Activated T-cell treated with anti-CD3 and anti-CD28 coated beads, Interleukin-2, amount 50 U/mL, for 24 hours (primary cell): ENCODE results near the gene SIGMAR1.

Experiments
- DNase-seq: peaks from one replicate; pipeline ENCODE4 v3.0.0-alpha.2; 2020
- H3K27ac Mint-ChIP-seq: 2 replicates; pipeline ENCODE4 v1.8.0; 2020; ENCODE audit warnings: mild to moderate bottlenecking, mixed read lengths
- H3K27me3 Mint-ChIP-seq: 2 replicates; pipeline ENCODE4 v1.8.0; 2020; ENCODE audit warnings: mixed read lengths
- H3K36me3 Mint-ChIP-seq: 2 replicates; pipeline ENCODE4 v1.8.0; 2020; ENCODE audit warnings: low read depth, mixed read lengths
- H3K4me1 Mint-ChIP-seq: 2 replicates; pipeline ENCODE4 v1.8.0; 2020; ENCODE audit warnings: low read depth, mixed read lengths
- H3K4me3 Mint-ChIP-seq: 2 replicates; pipeline ENCODE4 v1.8.0; 2020; ENCODE audit warnings: mild to moderate bottlenecking, moderate library complexity, mixed read lengths
- H3K9me3 Mint-ChIP-seq: 2 replicates; pipeline ENCODE4 v1.8.0; 2020; ENCODE audit warnings: mixed read lengths

The SIGMAR1 gene

DNA sequence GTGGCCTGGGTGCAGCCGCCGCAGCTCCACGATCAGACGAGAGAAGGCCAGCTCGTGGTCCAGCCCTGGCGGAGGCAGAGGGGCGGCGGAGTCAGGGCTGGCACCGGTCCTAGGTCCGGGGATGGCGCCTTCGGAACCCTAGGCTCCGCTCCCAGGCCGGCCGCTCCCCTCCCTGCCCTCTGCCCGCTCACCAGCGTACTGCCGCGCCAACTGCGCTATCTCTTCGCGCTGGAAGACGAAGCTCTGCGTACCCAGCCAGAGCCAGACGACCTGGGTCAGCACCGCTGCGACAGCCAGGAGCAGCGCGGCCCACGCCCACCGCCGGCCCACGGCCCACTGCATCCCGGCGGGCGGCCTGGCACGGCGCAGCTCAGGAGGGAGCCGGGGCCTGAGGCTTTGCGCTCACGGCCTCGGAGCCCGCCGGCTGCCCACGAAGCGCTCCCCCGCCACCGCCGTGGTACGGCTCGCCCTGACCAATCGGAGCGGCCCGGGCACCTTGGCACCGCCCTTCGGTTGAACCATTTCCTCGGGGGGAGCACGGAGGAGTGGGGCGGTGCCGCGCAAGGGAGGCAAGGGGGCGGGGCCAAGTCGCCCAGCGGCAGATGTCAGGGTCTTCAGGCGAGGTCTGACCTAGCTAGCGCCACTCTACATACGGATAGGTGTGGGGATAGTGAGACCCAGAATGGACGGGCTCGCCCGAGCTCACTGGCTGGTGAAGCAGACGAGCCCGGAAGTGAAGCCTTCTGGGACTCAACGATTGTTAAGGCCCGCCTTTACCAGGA is at the start of gene SIGMAR1:
Gene SIGMAR1, minus strand, starts transcription at position 432 of the 782 bp plus-strand sequence. Its CDS starts 90 bp downstream, at position 342.
- Mint-ChIP-seq H3K36me3 (peaks cover 37% of the 10 kb centered on the region), H3K4me3 (peak within 1 kb of the TSS; percentile 97), H3K9me3 (no peaks in the 10 kb centered on the region), H3K27me3 (no peaks in the 10 kb centered on the region), H3K27ac (peak within 1 kb of the TSS; percentile 93), H3K4me1 (peaks cover 46% of the 10 kb centered on the region)
- peak; percentile 97 for DNase-seq

GRCh38 chr9:34686732-34687131 is 49.1 kb upstream of the SIGMAR1 start:
- H3K27me3 Mint-ChIP-seq, result no peaks in the 10 kb centered on the region
- H3K9me3 Mint-ChIP-seq, result no peaks in the 10 kb centered on the region
- no peak for DNase-seq
- H3K4me1 Mint-ChIP-seq, result peaks cover 9% of the 10 kb centered on the region
- H3K4me3 Mint-ChIP-seq, result no peak overlapping the region
- H3K36me3 Mint-ChIP-seq, result no peaks in the 10 kb centered on the region
- no peak overlapping the region for H3K27ac Mint-ChIP-seq

DNA sequence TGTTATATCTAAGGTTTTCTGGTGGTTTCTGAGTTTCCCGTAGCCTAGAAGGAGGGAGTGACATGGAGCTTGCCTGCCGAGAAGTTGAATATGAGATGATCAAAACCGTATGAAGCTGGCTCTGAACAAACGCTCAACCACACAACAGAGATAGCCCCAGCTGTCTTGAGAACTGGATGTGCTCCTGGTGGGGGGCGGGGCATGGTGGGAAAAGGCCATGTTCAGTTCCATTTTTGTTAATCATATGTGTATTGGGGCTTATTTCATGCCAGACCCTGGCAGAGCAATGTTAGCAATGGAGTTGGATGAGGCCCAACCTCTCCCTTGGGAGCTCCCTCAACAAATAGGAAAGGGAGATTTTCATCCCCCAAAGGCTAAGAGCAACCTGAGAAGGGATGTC is 48.6 kb upstream of the SIGMAR1 start:
- no peak for DNase-seq
- Mint-ChIP-seq H3K27me3 (no peaks in the 10 kb centered on the region), H3K4me3 (no peak overlapping the region), H3K4me1 (peaks cover 9% of the 10 kb centered on the region), H3K27ac (no peak overlapping the region), H3K36me3 (no peaks in the 10 kb centered on the region), H3K9me3 (no peaks in the 10 kb centered on the region)

- H3K9me3 Mint-ChIP-seq, result no peaks in the 10 kb centered on the region
- DNase-seq, result no peak
- no peak overlapping the region for H3K4me3 Mint-ChIP-seq
- no peaks in the 10 kb centered on the region for H3K27me3 Mint-ChIP-seq
- no peaks in the 10 kb centered on the region for H3K36me3 Mint-ChIP-seq
- H3K4me1 Mint-ChIP-seq, result peaks cover 9% of the 10 kb centered on the region
- no peak overlapping the region for H3K27ac Mint-ChIP-seq
Measured at GRCh38 chr9:34685591-34685990, 48.0 kb upstream of the SIGMAR1 start.

- Mint-ChIP-seq H3K4me3 (no peak overlapping the region), H3K27me3 (no peaks in the 10 kb centered on the region), H3K36me3 (no peaks in the 10 kb centered on the region), H3K4me1 (peaks cover 9% of the 10 kb centered on the region), H3K9me3 (no peaks in the 10 kb centered on the region), H3K27ac (no peak overlapping the region)
- DNase-seq, result no peak
Measured at GRCh38 chr9:34684816-34685215, 47.2 kb upstream of the SIGMAR1 start.

DNA sequence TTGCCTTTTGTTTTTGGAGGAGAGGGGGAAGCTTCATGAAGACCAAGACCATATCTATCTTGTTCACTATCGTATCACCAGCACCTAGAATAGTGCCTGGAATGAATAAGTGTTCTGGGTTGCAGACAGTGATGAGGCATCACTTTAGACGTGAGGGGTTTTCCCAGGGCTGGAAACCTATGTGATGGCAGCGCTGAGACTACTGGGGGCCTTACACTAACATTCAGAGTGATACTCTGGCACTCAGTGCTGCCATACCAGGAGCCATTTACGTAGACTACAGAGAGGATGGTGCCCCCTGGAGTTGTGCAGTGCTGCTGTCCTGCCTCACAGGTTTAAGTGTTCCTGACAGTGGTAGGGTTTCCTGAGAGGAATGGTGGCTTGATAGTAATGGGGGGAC is 46.6 kb upstream of the SIGMAR1 start:
- H3K4me1 Mint-ChIP-seq, result peaks cover 9% of the 10 kb centered on the region
- peak overlapping the region; percentile 23 for H3K27ac Mint-ChIP-seq
- no peaks in the 10 kb centered on the region for H3K9me3 Mint-ChIP-seq
- no peak overlapping the region for H3K4me3 Mint-ChIP-seq
- H3K27me3 Mint-ChIP-seq, result no peaks in the 10 kb centered on the region
- DNase-seq, result peak; percentile 47
- H3K36me3 Mint-ChIP-seq, result no peaks in the 10 kb centered on the region

DNA sequence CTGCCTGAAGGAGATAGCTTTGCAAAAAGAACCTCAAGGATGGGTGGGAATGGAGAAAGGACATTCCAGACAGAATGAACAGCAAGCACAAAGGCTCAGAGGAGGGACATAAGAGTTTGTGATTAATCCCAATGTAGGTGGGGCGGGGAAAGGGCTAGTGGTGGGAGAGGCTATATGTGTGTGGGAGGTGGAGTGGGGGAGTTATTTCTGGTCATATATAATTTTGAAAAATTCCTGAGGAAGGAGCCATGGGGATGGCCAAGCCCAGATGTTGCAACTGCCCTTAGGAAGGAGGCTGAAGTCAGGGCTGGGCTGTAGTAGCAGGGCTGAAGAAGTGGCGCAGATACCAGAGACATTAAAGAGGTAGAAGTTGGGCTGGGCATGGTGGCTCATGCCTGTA is 38.3 kb upstream of the SIGMAR1 start:
- Mint-ChIP-seq H3K4me3 (no peak overlapping the region), H3K9me3 (no peaks in the 10 kb centered on the region), H3K27ac (no peak overlapping the region), H3K4me1 (no peaks in the 10 kb centered on the region), H3K27me3 (no peaks in the 10 kb centered on the region), H3K36me3 (no peaks in the 10 kb centered on the region)
- DNase-seq, result no peak

- no peaks in the 10 kb centered on the region for H3K9me3 Mint-ChIP-seq
- no peaks in the 10 kb centered on the region for H3K36me3 Mint-ChIP-seq
- DNase-seq, result peak; percentile 71
- no peak overlapping the region for H3K27ac Mint-ChIP-seq
- no peaks in the 10 kb centered on the region for H3K4me1 Mint-ChIP-seq
- no peak overlapping the region for H3K4me3 Mint-ChIP-seq
- no peaks in the 10 kb centered on the region for H3K27me3 Mint-ChIP-seq
Measured at GRCh38 chr9:34675048-34675714, 37.6 kb upstream of the SIGMAR1 start.

- Mint-ChIP-seq H3K4me3 (no peak overlapping the region), H3K27me3 (no peaks in the 10 kb centered on the region), H3K9me3 (peaks cover 3% of the 10 kb centered on the region), H3K27ac (no peak overlapping the region), H3K4me1 (no peaks in the 10 kb centered on the region), H3K36me3 (peaks cover 3% of the 10 kb centered on the region)
- DNase-seq, result no peak
Measured at GRCh38 chr9:34674440-34674839, 36.9 kb upstream of the SIGMAR1 start.

- no peaks in the 10 kb centered on the region for H3K4me1 Mint-ChIP-seq
- no peaks in the 10 kb centered on the region for H3K27me3 Mint-ChIP-seq
- H3K27ac Mint-ChIP-seq, result no peak overlapping the region
- peaks cover 8% of the 10 kb centered on the region for H3K9me3 Mint-ChIP-seq
- DNase-seq, result no peak
- H3K4me3 Mint-ChIP-seq, result no peak overlapping the region
- peaks cover 3% of the 10 kb centered on the region for H3K36me3 Mint-ChIP-seq
Measured at GRCh38 chr9:34671307-34671706, 33.7 kb upstream of the SIGMAR1 start.

DNA sequence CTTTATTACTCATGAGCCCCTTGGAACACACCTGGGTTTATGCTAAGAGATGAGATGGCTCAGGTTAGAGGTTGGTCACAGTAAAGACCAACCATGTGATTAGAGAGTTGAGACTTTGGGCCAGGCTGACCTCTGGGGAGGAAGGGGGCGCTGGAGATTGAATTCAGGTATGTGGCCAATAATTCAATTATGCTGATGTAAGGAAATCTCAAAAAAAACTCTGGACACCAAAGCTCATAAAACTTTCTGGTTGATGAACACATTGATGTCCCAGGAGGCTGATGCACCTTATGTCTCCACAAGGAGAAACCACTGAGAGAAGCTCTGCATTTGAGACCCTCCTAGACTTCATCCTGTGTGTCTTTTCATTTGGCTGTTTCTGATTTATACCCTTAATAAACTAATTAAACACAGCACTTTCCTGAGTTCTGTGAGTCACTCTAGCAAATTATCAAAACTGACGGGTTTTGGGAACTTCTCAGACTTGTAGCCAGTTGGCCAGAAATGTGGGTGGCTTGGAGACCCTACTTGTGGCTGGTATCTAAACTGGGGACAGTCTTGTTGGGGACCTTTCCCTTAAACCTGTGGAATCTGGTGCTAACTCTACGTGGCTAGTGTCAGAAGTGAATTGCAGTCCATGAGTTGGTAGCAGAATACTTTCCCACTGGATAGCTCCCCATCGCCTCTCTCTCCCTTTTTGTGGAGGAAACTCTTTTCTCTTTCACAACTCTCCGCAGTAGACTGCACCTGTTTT is 32.4 kb upstream of the SIGMAR1 start:
- Mint-ChIP-seq H3K4me1 (peaks cover 5% of the 10 kb centered on the region), H3K4me3 (no peak overlapping the region), H3K27me3 (no peaks in the 10 kb centered on the region), H3K36me3 (peaks cover 3% of the 10 kb centered on the region), H3K27ac (no peak overlapping the region), H3K9me3 (peaks cover 8% of the 10 kb centered on the region)
- no peak for DNase-seq

GRCh38 chr9:34665381-34666250 is 28.0 kb upstream of the SIGMAR1 start:
- Mint-ChIP-seq H3K4me1 (peaks cover 35% of the 10 kb centered on the region), H3K27ac (peak overlapping the region; percentile 89), H3K27me3 (no peaks in the 10 kb centered on the region), H3K9me3 (peaks cover 8% of the 10 kb centered on the region), H3K4me3 (peak overlapping the region; percentile 77), H3K36me3 (peaks cover 14% of the 10 kb centered on the region)
- peak; percentile 85 for DNase-seq

DNA sequence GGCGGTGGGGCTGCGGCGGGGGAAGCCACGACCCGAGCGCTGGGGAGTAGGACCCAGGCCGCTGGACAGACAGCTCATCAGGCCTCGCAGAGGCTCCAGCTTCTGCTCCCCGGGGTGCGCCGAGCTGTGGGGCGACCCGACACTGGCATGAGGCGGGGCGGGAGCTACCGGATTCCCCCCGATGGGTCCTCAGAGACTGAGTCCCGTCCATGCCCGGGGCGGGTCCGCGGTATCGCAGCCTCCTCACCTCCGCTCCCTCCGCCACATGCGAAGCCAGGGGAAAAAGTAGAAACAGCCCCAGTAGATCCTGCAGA is 27.4 kb upstream of the SIGMAR1 start:
- Mint-ChIP-seq H3K27ac (peak overlapping the region; percentile 89), H3K27me3 (no peaks in the 10 kb centered on the region), H3K9me3 (peaks cover 8% of the 10 kb centered on the region), H3K4me3 (peak overlapping the region; percentile 77), H3K4me1 (peaks cover 35% of the 10 kb centered on the region), H3K36me3 (peaks cover 20% of the 10 kb centered on the region)
- DNase-seq, result no peak
